Stimulated activated CD4-positive, alpha-beta T cell treated with anti-CD3 and anti-CD28 coated beads, Interleukin-4, amount 100 ng/mL, for 24 hours (primary cell): ENCODE results near the gene PRXL2C.
"Not testable (repeated sequence)": the region's sequence is repeated elsewhere in the genome, so short reads cannot be mapped to it uniquely, and the experiment has no call there.

Experiments
- DNase-seq: peaks from one replicate; pipeline ENCODE4 v3.0.0-alpha.2; 2020

The PRXL2C gene, protein sequence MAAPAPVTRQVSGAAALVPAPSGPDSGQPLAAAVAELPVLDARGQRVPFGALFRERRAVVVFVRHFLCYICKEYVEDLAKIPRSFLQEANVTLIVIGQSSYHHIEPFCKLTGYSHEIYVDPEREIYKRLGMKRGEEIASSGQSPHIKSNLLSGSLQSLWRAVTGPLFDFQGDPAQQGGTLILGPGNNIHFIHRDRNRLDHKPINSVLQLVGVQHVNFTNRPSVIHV

DNA sequence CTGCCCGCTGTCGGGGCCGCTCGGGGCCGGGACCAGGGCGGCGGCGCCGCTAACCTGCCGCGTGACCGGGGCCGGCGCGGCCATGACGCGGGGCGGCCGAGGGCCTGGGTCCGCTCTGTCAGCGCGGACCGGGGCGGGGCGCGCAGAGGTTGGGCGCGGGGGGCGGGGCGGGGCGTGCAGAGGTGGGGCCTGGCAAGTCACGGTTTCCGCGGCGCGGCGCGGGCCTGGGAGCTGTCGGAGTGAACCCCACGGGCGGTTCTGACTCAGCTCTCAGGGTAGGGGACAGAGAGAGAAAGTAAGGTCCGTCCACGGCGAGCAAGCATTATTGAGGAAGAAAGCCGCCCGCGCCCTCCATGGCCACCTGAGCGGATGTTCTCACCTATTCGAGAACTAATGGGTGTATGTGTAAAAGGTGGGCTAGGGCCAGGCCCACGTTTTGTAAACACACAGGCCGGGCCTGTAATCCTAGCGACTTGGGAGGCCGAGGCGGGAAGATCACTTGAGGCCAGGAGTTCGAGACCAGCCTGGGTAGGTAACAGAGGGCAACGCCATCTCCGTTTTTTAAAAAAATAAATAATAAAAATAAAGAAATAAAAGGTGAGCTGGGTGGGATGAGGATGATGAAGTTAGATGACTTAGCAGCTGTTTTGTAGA is at the start of gene PRXL2C:
Gene PRXL2C (minus strand): TSS at position 120 of the 654 bp plus-strand sequence. CDS start 36 bp downstream, at position 84.
- peak; percentile 81 for DNase-seq

DNA sequence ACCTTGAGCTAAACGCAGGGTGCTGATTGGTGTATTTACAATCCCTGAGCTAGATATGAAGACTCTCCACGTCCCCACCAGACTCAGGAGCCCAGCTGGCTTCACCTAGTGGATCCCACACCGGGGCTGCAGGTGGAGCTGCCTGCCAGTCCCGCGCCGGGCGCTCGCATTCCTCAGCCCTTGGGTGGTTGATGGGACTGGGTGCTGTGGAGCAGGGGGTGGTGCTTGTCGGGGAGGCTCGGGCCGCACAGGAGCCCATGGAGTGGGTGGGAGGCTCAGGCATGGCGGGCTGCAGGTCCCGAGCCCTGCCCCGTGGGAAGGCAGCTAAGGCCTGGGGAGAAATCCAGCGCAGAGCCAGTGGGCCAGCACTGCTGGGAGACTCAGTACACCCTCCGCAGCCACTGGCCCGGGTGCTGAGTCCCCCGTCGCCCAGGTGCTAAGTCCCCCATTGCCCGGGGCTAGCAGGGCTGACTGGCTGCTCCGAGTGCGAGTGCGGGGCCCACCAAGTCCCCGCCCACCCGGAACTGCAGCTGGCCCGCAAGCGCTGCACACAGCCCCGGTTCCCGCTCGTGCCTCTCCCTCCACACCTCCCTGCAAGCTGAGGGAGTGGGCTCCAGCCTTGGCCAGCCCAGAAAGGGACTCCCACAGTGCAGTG is 45.7 kb upstream of the PRXL2C start:
- not testable (repeated sequence) for DNase-seq

DNA sequence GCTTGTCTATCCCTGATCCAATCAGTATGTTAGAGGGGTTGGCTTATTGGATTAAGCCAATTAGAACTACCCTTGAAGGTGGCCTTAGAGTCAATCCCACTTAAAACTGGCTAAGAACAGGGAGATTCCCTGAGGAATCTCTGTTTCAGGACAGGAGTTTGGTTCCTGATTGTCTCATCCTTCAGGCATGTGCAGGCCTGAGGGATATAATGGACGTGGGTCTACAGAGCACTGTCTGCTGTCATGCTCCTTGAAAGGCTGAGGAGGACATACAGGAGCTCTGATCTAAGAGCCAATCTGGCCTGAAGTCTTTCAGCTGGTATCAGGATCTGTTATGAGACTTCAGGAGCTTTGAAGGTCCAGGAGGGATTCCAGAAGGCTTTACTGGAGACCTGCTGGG is 36.2 kb upstream of the PRXL2C start:
- no peak for DNase-seq

DNA sequence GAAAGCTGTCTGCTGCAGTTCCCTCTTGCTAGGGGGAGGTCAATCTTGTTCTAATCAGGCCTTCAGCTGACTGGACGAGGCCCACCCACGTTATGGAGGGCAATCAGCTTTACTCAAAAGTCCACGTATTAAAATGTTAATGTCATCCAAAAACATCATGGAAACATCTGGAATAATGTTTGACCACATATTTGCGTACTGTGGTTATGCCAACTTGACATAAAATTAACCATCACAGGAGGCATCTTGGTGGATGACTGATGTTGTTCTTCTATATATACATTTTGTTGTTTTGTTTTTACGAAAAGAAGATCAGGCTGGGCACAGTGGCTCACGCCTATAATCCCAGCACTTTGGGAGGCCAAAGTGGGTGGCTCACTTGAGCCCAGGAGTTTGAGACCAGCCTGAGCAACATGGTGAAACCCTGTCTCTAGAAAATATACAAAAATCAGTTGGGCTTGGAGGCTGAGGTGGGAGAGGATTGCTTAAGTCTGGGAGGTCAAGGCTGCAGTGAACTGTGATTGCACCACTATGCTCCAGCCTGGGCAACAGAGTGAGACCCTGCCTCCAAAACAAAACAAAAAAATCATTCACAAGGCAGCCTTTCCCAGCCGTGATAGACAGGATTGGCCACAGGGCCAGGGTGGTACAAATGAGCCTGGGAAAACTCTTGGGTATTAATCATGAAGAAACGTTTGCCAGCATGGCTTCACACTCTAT is 33.8 kb upstream of the PRXL2C start:
- DNase-seq, result no peak

DNA sequence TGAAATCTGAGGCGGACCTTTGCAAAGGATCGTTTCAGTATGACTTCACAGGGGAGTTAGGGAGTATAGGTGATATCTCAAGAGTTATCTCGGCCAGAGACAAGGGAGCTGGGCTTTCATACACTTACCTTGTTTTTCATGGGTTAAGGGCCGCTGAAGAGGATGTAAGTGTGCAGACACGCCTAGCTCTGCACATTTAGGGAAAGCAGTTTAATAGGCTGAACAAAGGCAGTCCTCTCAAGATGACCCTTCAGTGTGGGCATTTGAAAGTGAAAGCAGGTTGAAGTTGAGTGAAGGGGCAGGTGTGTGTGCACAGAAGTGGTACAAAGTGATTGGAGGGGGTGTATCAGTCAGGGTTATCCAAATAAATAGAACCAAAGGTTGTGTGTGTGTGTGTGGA is 33.1 kb upstream of the PRXL2C start:
- no peak for DNase-seq

DNA sequence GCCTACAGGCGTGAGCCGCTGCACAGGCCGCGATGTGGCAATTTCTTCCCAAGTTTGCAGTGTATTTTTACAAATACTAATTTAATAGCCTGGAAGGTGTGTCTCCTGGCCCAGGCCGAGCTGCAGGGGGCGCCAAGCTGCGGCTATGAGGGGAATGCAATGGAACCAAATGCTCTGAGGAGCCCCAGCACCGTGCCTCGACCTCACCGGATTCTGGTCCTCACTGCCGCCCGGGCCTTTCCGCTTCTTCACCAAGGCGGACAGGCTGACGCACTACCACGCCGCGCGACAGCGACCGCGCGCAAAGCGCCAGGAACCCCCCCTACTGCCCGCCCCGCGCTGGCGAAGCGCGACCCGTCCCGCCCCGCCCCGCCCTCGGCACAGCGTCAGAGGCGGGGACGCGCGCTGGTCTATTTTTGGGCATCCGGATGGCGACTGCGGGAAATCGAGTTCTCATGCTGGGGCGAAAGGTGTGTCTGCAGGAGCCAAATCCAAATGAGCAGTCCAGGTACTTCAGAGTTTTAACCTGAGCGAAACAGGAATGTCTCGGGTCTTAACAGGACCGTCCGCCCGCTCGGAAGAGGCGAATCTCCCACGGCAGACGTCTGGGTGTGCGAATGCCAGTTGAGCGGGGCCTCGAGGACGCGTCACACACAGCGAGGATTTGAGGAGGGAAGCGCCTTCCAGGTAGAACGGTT is 31.7 kb upstream of the PRXL2C start:
- peak; percentile 79 for DNase-seq

DNA sequence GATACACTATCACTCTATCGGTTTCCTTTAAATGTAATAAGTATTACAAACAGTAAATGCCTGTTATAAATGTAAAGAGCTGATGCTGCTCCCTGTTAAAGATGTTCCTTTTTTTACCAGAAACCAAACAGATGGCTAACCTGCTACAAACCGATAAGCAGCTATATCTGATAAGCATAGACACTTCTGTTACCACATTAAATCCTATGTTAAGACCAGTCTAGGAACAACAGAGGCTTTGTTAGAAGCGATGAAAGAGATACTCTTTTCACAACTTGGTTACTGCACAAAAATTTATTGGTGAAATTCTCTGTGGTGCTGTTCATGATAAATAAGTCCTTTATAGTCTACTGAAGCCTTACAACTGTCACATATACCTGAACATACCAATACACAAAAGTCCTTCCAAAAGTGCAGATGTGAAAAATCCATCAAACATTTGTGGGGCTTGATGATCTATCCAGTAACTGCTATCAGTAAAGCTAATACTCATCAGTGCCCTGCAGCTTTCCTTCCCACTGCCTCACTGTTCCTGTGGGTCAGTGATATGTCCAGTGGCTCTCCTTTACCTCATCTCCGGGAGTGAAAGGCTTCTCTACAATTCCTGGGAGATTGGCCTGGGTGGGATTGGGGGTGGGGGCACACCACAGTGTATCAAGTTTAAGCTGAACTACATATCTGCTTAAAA is 25.8 kb upstream of the PRXL2C start:
- DNase-seq, result no peak

DNA sequence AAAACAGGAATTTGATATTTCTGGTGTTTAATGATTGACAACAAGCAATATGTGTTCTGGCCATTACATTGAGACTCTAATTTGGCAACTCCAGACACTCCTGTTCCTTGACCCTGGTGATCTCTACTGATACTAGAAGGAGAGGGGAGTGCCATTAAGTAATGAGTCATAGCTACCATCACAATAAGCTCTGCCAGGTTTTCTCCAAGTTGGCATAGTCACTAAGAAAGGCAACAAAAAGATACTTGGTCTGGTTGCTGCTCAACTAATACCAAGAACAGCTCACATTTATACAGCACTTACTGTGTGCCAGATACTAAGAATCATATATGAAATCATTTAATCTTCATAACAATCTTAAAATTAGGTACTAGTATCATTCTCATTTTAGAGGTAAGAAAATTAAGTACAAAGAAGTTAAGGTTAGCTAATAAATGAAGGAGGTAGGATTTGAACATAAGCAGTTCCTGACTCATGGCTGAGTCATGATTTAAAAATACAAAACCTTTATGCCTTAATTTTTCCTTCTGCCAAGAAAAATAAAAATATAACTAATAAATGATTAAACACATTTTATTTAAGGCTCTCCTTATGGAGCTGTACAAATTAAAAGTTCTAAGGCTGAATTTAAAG is 19.9 kb upstream of the PRXL2C start:
- no peak for DNase-seq

DNA sequence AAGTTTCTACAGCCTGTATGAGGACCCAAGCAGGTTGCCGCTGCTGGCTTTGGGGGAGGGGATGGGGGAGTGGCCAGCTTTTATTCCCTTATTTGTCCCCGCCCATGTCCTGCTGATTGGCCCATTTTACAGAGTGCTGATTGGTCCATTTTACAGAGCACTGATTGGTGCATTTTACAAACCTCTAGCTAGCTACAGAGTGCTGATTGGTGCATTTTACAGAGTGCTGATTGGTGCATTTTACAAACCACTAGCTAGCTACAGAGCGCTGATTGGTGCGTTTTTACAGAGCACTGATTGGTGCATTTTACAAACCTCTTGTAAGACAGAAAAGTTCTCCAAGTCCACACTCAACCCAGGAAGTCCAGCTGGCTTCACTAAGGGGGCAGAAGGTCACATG is 18.7 kb upstream of the PRXL2C start:
- not testable (repeated sequence) for DNase-seq

DNA sequence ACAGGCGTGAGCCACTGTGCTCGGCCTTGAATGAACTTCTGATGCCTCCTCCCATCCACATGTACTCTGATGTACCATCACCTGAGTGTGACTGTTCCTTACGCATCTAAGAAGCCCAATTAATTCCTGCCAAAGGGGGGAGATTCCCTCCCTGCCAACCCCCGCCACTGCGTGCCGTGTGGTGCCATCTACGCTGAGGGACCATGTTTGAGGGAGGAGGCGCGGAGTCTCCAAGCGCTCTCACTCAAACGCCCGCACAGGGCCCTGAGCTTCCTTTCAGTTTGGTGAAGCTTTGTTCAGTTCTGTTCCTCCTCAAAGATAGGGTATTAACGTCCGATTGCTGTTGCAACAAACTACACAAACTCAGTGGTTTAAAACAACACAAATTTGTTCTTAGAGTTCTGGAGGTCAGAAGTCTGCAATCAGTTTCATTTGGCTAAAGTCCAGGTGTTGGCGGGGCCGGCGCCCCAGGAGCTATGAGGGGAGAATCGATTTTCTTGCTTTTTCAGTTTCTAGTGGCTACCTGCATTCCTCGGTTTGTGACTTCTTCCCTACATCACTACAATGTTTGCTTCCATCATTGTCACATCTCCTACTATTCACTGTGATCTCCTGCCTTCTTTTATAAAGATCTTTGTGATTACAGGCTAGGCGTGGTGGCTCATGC is 13.9 kb upstream of the PRXL2C start:
- no peak for DNase-seq

DNA sequence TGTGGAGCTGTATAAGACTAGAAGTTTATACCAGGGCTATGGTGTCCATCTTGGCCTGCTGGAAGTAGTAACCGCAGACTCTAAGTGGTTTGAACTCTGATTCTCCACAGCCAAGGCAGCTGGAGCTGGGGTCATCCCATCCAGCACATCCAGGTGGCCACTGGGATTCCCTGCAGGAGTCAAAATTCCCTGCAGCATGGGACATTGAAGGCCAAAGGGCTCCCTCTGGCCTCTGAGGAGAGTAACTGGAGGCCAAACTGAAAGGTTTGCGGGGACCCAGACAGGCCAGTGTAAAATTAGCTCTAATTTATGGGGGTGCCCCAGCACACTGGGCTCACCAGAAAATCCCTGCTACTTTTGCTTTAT is 12.2 kb upstream of the PRXL2C start:
- DNase-seq, result no peak

DNA sequence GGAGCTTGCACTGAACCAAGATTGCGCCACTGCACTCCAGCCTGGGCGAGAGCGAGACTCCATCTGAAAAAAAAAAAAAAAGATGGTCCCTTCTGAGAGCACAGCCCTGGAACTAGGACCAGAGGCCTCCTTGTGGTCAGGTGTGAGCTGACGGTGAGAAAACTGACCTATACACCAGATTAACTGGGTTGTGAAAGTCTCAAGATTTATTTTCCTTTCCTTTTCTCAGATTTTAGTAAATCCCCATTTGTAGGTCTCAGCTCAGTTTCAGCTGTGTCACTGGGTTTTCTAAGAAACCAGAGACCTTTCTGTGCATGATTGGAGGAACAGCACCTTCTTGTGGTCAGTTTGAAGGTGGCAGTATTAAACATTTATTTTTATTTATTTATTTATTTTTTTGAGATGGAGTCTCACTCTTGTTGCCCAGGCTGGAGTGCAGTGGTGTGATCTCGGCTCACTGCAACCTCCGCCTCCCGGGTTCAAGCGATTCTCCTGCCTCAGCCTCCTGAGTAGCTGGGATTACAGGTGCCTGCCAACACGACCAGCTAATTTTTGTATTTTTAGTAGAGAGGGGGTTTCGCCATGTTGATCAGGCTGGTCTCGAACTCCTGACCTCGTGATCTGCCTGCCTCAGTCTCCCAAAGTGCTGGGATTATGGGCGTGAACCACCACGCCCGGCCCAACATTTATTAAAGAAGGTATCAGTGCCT is 11.7 kb upstream of the PRXL2C start:
- DNase-seq, result peak; percentile 22

DNA sequence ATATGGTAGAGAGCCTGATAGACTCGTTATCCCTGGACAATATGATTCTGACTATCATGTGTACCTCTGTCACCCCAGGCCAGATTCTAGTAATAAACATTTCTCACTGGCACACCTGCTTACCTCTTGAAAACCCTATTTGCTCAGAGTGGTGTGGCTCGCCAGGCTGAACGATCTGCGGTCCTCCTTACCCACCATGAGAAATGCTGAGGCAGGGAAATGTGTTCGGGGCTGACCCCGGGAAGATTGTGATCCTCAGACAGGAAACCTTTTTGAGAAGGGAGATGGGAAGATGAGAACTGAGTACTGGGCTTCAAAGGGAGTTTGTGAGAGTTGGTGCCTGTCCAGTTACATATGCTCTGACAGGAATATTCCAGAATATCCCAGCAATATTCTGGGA is 10.7 kb upstream of the PRXL2C start:
- DNase-seq, result no peak

DNA sequence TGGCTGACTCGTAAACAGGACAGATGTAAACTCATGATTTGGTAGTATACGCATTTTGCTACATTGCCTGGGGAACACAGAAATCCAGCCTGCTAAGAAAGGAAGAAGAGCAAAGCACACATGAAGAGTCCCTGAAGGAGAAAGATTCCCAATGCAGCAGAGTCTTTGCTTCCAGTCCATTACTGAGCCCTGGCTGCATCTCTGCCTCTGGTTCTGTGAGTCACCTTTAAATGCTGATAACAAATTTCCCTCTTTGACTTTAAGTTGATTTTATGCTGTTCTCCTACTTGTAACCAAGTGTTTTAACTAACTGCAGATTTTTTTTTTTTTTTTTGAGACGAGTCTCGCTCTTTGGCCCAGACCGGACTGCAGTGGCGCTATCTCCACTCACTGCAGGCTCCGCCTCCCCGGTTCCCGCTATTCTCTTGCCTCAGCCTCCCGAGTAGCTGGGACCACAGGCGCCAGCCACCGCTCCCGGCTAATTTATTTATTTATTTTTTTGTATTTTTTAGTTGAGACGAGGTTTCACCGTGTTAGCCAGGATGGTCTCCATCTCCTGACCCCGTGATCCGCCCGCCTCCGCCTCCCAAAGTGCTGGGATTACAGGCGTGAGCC is 8.5 kb upstream of the PRXL2C start:
- no peak for DNase-seq

DNA sequence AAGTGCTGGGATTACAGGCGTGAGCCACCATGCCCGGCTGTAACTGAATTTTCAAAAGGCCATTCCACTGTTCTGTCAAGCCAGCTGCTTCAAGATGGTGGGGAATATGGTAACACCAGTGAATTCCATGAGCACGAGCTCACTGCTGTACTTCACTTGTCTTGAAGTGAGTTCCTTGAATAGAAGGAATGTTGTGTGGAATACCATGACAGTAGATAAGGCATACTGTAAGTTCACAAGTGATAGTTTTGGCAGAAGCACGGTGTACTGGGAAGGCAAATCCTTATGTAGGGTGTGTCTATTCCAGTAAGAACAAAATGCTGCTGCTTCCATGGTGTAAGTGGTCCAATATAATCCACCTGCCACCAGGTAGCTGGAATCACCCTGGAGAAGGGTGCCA is 6.6 kb upstream of the PRXL2C start:
- no peak for DNase-seq

DNA sequence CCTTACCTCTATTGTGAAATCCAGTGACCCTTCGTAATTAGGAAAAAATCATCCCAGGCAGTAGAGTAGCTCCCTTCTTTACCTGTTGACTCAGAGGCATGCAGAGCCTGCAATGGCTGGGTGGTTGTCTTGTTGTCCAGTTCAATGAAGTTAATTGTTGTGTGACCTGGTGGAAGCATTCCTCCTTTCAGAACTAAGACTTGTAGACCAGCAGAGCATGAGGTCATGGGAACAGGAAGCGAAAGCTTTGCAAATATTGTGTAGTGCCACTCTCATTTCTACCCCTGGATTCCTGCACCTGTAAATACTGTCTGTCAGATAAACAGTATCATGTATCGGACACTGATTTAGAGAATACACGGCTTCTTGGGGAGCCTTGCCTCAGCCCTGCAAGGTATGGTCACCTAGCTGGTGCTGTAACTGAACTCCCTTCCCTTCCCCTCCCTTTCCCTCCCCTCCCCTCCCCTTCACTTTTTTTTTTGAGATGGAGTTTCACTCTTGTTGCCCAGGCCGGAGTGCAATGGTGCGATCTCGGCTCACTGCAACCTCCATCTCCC is 5.7 kb upstream of the PRXL2C start:
- DNase-seq, result no peak

DNA sequence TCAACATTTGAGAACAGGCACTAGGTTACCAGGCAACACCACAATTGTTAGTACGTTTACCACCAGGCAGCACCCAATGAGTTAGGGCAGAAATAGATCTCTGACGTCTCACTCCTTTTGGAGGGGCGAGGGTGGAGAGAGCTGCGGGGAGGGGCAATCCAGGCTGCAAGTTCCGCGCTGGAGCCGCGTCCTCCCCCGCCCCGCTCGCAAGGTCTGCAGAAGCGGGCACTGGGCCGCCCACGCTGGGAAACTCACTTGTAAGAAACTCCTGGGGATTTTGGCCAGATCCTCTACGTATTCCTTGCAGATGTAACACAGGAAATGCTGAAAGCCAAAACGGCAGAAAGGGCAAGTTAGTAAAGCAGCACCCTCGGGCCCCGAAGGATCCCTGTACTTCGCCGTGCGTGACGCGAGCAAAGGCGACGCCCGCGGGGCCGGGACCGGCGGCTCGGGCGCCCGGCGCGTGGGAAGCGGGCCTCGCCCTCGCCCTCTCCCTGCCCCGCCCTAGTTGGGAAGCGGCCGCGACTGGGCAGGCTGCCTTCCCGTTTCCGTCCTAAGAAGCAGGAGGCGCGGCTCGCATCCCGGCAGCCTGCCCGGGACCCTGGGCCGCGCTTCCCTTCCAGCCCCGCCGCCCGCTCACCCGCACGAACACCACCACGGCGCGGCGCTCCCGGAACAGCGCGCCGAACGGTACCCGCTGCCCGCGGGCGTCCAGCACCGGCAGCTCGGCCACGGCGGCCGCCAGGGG is 493 bp downstream of the PRXL2C start:
- DNase-seq, result peak; percentile 66

DNA sequence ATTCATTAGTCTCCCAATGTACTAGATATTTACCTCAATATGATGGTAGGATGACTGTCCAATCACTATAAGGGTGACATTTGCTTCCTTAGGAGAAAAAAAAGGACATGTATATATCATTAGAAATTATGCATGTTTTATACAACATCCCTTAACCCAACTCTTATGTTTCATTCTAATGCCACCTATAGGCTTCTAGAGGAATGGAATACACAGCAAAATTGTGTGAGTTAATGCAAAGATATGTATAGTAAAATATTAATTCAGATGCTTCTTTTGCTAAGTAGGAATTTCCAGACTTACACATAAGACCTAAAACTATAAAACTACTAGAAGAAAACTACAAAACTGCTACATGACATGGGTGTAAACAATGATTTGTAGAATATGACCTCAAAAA is 3.5 kb downstream of the PRXL2C start:
- DNase-seq, result no peak
